Suprapubic skin (tissue), 4 donors: ENCODE measurements around the gene METTL22. TPM values are rescaled to one million over a fixed set of nuclear protein-coding genes. Genes with fewer than 3 reads are reported as not detected.

Source experiments
- DNase-seq, 2 donors: peaks; one replicate each; pipeline ENCODE4 v3.0.0-alpha.2; 2019; ENCODE audit warnings: low spot score in 2 of 2
- H3K27ac ChIP-seq: fragments of 200-600 bp; sonication (generic); one replicate; pipeline ENCODE4 v1.5.1; 2019
- H3K27me3 ChIP-seq: fragments of 200-600 bp; sonication (generic); one replicate; pipeline ENCODE4 v1.5.1; 2019
- H3K36me3 ChIP-seq: fragments of 200-600 bp; sonication (generic); one replicate; pipeline ENCODE4 v1.5.1; 2019
- H3K4me1 ChIP-seq: fragments of 200-600 bp; sonication (generic); one replicate; pipeline ENCODE4 v1.5.1; 2019
- H3K4me3 ChIP-seq: fragments of 200-600 bp; sonication (generic); one replicate; pipeline ENCODE4 v1.5.1; 2019; ENCODE audit warnings: mild to moderate bottlenecking
- H3K9me3 ChIP-seq: fragments of 200-600 bp; sonication (generic); one replicate; pipeline ENCODE4 v1.5.1; 2019
- CTCF ChIP-seq, 2 donors: fragments of 200-600 bp in 1 of 2; fragments of 450-650 bp in 1 of 2; sonication (generic) in 1 of 2; IDR thresholded peaks; one replicate each; pipeline ENCODE4 v1.5.1; 2016 to 2019; ENCODE audit warnings: antibody characterized with exemption in 2 of 2, mild to moderate bottlenecking in 1 of 2, moderate library complexity in 1 of 2
- EP300 ChIP-seq: sonication (generic); formaldehyde crosslinking; IDR thresholded peaks from one replicate; pipeline ENCODE4 v1.6.1; 2017; ENCODE audit warnings: antibody characterized with exemption
- POLR2A ChIP-seq, 2 donors: fragments of 450-650 bp; IDR thresholded peaks; one replicate each; pipeline ENCODE4 v1.6.1; 2017; ENCODE audit warnings: antibody characterized with exemption in 2 of 2, mild to moderate bottlenecking in 2 of 2, moderate library complexity in 2 of 2
- POLR2AphosphoS5 ChIP-seq, 3 donors: sonication (generic); formaldehyde crosslinking; IDR thresholded peaks; one replicate each; pipeline ENCODE4 v1.6.1; 2017; ENCODE audit warnings: antibody characterized with exemption in 3 of 3
- WGBS: methylation state at CpG from one replicate; pipeline ENCODE4 v1.1.5; 2018; 5-methylcytosine and 5-hydroxymethylcytosine counted together
- total RNA-seq, 4 donors: library from RNA; depleted of rRNA; stranded (reverse); fragments of >200 nt; gene quantifications; one replicate each; pipeline ENCODE4 v1.1.0, GENCODE V29; 2016

Gene METTL22
- total RNA-seq, 4 donors from 2014 or later, result 15.5 to 114 (median 28.3) TPM

GRCh38 chr16:8667492-8667891, 46.0 kb downstream of the METTL22 start:
- 98% methylated on average over 3 of the region's 3 CpGs for WGBS
- no peaks in the 10 kb centered on the region for H3K27me3 ChIP-seq
- H3K9me3 ChIP-seq, result no peaks in the 10 kb centered on the region

GRCh38 chr16:8668113-8668512, 46.6 kb downstream of the METTL22 start:
- H3K4me3 ChIP-seq, result no peak overlapping the region
- no peak for DNase-seq

More at GRCh38 chr16:8667492-8667891, 46.0 kb downstream of the METTL22 start:
- Histone ChIP-seq H3K27ac (no peak overlapping the region), H3K4me1 (no peaks in the 10 kb centered on the region), H3K4me3 (no peak overlapping the region), H3K36me3 (peaks cover 36% of the 10 kb centered on the region)
- TF ChIP-seq EP300, result no peak
- TF ChIP-seq POLR2AphosphoS5 (IDR thresholded peaks at IDR 0.05), result no peak
- no peak for TF ChIP-seq POLR2A (IDR thresholded peaks at IDR 0.05)
- TF ChIP-seq CTCF (IDR thresholded peaks at IDR 0.05), result no peak
- no peak for DNase-seq

DNA sequence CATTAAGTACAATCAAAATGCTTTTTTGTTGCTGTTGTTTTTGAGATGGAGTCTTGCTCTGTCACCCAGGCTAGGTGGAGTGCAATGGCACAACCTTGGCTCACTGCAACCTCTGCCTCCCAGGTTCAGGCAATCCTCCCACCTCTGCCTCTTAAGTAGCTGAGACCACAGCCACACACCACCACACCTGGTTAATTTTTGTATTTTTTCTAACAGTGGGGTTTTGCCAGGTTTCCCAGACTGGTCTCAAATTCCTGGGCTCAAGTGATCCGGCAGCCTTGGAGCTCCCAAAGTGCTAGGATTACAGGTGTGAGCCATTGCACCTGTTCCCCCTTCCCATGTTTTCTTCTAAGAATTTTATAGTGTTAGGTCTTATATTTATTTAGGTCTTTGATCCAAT, 48.0 kb downstream of the METTL22 start:
- DNase-seq, result no peak
- H3K9me3 ChIP-seq, result no peaks in the 10 kb centered on the region
- 88% methylated on average over 1 of the region's 1 CpG for WGBS
- TF ChIP-seq EP300 (no peak), POLR2AphosphoS5 (IDR thresholded peaks at IDR 0.05) (no peak), POLR2A (IDR thresholded peaks at IDR 0.05) (no peak), CTCF (IDR thresholded peaks at IDR 0.05) (no peak)
- H3K4me1 ChIP-seq, result peaks cover 6% of the 10 kb centered on the region
- no peak overlapping the region for H3K27ac ChIP-seq
- no peak overlapping the region for H3K4me3 ChIP-seq
- no peaks in the 10 kb centered on the region for H3K27me3 ChIP-seq
- H3K36me3 ChIP-seq, result peaks cover 27% of the 10 kb centered on the region

More at GRCh38 chr16:8668113-8668512, 46.6 kb downstream of the METTL22 start:
- no peaks in the 10 kb centered on the region for H3K9me3 ChIP-seq
- peaks cover 36% of the 10 kb centered on the region for H3K36me3 ChIP-seq
- H3K27ac ChIP-seq, result no peak overlapping the region
- WGBS, result 88% methylated on average over 4 of the region's 5 CpGs
- no peaks in the 10 kb centered on the region for H3K4me1 ChIP-seq
- no peaks in the 10 kb centered on the region for H3K27me3 ChIP-seq
- no peak for TF ChIP-seq POLR2AphosphoS5 (IDR thresholded peaks at IDR 0.05)
- TF ChIP-seq EP300, result no peak
- TF ChIP-seq POLR2A (IDR thresholded peaks at IDR 0.05), result no peak
- no peak for TF ChIP-seq CTCF (IDR thresholded peaks at IDR 0.05)

DNA sequence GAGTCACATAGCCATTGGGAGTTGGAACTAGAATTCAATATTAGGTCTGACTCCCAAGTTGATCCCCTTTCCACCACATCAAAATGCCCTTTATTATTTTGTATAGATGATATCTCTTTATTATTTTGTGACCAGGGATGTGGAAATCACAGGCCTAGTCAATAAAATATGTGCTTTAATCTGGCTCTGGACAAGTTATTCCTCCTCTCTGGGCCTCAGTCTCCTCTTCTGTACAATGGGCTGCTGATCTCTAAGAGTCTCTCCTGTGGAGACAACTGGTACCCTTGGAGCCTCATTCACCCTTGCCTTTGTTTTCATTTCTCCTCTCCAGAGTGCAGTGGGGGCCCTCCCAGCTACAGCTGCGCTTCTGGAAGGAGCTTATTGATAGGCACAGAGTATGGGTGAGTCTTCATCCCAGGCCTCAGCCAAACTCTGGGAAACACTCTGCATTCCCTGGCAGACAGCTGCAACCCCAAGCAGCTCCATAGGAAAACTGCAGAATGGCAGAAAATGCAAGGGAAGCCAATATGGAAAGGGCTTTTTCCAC, 48.6 kb downstream of the METTL22 start:
- TF ChIP-seq POLR2AphosphoS5 (IDR thresholded peaks at IDR 0.05) (no peak), EP300 (no peak), CTCF (IDR thresholded peaks at IDR 0.05) (no peak), POLR2A (IDR thresholded peaks at IDR 0.05) (no peak)
- no peak overlapping the region for H3K4me3 ChIP-seq
- H3K36me3 ChIP-seq, result peaks cover 23% of the 10 kb centered on the region
- DNase-seq, result no peak
- no peak overlapping the region for H3K27ac ChIP-seq
- H3K9me3 ChIP-seq, result no peaks in the 10 kb centered on the region
- WGBS, result 86% methylated on average over 1 of the region's 1 CpG
- no peaks in the 10 kb centered on the region for H3K27me3 ChIP-seq
- H3K4me1 ChIP-seq, result peaks cover 12% of the 10 kb centered on the region

GRCh38 chr16:8673611-8674412, 52.3 kb downstream of the METTL22 start:
- peaks cover 3% of the 10 kb centered on the region for H3K36me3 ChIP-seq
- WGBS, result 27% methylated on average over 16 of the region's 24 CpGs
- H3K27ac ChIP-seq, result no peak overlapping the region
- H3K4me3 ChIP-seq, result peak overlapping the region; percentile 70
- DNase-seq, result no peak
- H3K4me1 ChIP-seq, result peaks cover 17% of the 10 kb centered on the region
- no peaks in the 10 kb centered on the region for H3K27me3 ChIP-seq
- no peaks in the 10 kb centered on the region for H3K9me3 ChIP-seq
- TF ChIP-seq CTCF (IDR thresholded peaks at IDR 0.05) (no peak), POLR2AphosphoS5 (IDR thresholded peaks at IDR 0.05) (no peak), EP300 (no peak), POLR2A (IDR thresholded peaks at IDR 0.05) (no peak)
